Glutamatergic neuron (in vitro differentiated cells): Measurements from ENCODE around the gene MYNN. TPM values are rescaled to one million over a fixed set of nuclear protein-coding genes. Genes with fewer than 3 reads are reported as not detected.

ENCODE experiments used
- DNase-seq: peaks from one replicate; pipeline ENCODE4 v3.0.0; 2022
- H3K27ac Mint-ChIP-seq: one replicate; pipeline ENCODE4 v1.8.0; 2020; ENCODE audit warnings: mild to moderate bottlenecking, mixed read lengths, inconsistent platforms; ENCODE audit not compliant: unreplicated experiment
- H3K27me3 Mint-ChIP-seq: one replicate; pipeline ENCODE4 v1.8.0; 2020; ENCODE audit warnings: mild to moderate bottlenecking, moderate library complexity, mixed read lengths, inconsistent platforms; ENCODE audit not compliant: unreplicated experiment
- H3K36me3 Mint-ChIP-seq: one replicate; pipeline ENCODE4 v1.8.0; 2020; ENCODE audit warnings: mild to moderate bottlenecking, mixed read lengths, inconsistent platforms; ENCODE audit not compliant: unreplicated experiment
- H3K4me1 Mint-ChIP-seq: one replicate; pipeline ENCODE4 v1.8.0; 2020; ENCODE audit warnings: mild to moderate bottlenecking, low read depth, mixed read lengths, inconsistent platforms; ENCODE audit not compliant: unreplicated experiment
- H3K4me3 Mint-ChIP-seq: one replicate; pipeline ENCODE4 v1.8.0; 2020; ENCODE audit warnings: mild to moderate bottlenecking, mixed read lengths, inconsistent platforms; ENCODE audit not compliant: unreplicated experiment
- H3K9me3 Mint-ChIP-seq: one replicate; pipeline ENCODE4 v1.8.0; 2020; ENCODE audit warnings: mild to moderate bottlenecking, moderate library complexity, mixed read lengths, inconsistent platforms; ENCODE audit not compliant: unreplicated experiment
- CTCF ChIP-seq: fragments of 200-600 bp; sonication (generic); IDR thresholded peaks from one replicate; pipeline ENCODE4 v1.5.0; 2021; ENCODE audit not compliant: partially characterized antibody, unreplicated experiment
- total RNA-seq: library from RNA; stranded (reverse); fragmentation: NEBNext Ultra II Directional; extraction: Animal tissue kit (Norgen Biotek cat#: 25700); gene quantifications from one replicate; pipeline ENCODE4 v1.2.1, GENCODE V29; 2021; ENCODE audit not compliant: unreplicated experiment

Gene MYNN
- total RNA-seq, 1 donor from 2014 or later = 13.9 TPM

DNA sequence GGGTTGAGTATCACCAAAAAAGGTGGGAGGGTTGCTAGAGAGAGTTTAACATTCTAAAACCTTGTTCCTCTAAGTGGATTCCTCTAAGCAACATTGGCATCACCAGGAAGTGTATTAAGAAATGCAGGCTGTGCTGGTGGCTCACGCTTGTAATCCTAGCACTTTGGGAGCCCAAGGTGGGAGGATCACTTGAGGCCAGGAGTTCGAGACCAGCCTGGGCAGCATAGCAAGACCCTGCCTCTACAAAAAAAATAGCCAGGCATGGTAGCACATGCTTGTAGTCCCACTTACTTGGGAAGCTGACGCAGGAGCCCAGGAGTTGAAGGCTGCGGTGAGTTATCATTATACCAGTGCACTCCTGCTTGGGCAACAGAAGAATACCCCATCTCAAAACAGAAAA is 4.6 kb downstream of the MYNN start:
- DNase-seq = no peak
- Mint-ChIP-seq H3K4me3 (no peak overlapping the region), H3K36me3 (no peaks in the 10 kb centered on the region), H3K4me1 (peaks cover 8% of the 10 kb centered on the region), H3K9me3 (peaks cover 11% of the 10 kb centered on the region), H3K27ac (no peak overlapping the region), H3K27me3 (peaks cover 5% of the 10 kb centered on the region)
- TF ChIP-seq CTCF = no peak

GRCh38 chr3:169780742-169781141 is 7.5 kb downstream of the MYNN start:
- no peak for DNase-seq
- Mint-ChIP-seq H3K9me3 (no peaks in the 10 kb centered on the region), H3K4me3 (no peak overlapping the region), H3K36me3 (no peaks in the 10 kb centered on the region), H3K27me3 (no peaks in the 10 kb centered on the region), H3K4me1 (no peaks in the 10 kb centered on the region), H3K27ac (no peak overlapping the region)
- TF ChIP-seq CTCF = no peak

DNA sequence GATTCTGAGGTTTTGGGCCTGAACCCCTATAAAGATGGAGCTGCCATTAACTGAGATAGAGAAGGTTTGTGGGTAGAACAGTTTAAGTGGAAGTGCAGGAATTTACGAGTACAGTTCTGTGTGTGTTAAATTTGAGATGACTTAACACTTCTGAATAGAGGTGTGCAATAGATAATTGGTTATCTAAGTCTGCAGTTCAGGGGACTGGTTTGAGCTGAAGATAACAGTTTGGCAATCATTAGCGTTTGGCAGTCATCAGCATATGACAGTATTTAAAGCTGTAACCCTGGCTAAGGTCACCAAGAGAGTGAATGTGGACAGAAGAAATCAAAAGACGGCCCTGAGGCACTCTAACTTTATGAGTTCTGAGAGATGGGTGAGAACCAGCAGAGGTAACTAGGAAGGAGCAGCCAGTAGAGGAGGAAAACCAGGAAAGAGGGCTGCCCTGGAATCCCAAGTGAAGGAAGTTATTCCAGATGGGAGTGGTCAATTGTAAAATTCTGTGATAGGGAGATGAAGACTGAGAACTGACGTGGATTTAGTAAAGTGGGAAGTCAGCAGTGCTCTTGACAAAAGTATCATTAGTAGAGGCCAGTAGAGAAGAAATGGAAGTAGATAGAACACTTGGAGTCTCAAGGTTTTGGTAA is 8.1 kb downstream of the MYNN start:
- H3K4me1 Mint-ChIP-seq = no peaks in the 10 kb centered on the region
- H3K27me3 Mint-ChIP-seq = no peaks in the 10 kb centered on the region
- DNase-seq = no peak
- TF ChIP-seq CTCF = no peak
- H3K9me3 Mint-ChIP-seq = no peaks in the 10 kb centered on the region
- H3K4me3 Mint-ChIP-seq = no peak overlapping the region
- no peak overlapping the region for H3K27ac Mint-ChIP-seq
- H3K36me3 Mint-ChIP-seq = no peaks in the 10 kb centered on the region

DNA sequence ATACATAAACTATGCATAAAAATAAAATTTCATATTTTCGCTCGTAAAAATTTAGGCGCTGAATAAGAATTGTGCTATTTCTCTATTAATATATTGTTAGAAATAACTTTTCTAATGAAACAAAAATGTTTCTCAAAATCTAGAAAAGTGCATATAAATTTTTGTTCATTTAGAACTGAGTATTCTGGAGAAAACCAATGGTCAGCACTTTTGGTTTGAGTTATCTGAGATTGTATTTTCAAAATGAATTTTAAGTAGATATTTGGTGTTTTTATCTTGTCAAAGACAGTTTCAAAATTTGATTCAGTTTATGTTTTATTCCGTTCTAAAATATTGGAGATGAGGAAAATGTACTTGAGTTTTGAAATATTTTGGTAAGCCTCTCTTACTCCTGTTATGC is 13.9 kb downstream of the MYNN start:
- TF ChIP-seq CTCF = no peak
- Mint-ChIP-seq H3K9me3 (no peaks in the 10 kb centered on the region), H3K4me3 (no peak overlapping the region), H3K36me3 (no peaks in the 10 kb centered on the region), H3K4me1 (no peaks in the 10 kb centered on the region), H3K27ac (no peak overlapping the region), H3K27me3 (no peaks in the 10 kb centered on the region)
- no peak for DNase-seq

- H3K27ac Mint-ChIP-seq = no peak overlapping the region
- DNase-seq = no peak
- TF ChIP-seq CTCF = no peak
- H3K4me3 Mint-ChIP-seq = no peak overlapping the region
- no peaks in the 10 kb centered on the region for H3K27me3 Mint-ChIP-seq
- H3K4me1 Mint-ChIP-seq = no peaks in the 10 kb centered on the region
- no peaks in the 10 kb centered on the region for H3K9me3 Mint-ChIP-seq
- no peaks in the 10 kb centered on the region for H3K36me3 Mint-ChIP-seq
Observed at GRCh38 chr3:169787791-169788190, 14.6 kb downstream of the MYNN start.
